IPS-20b (cell line): ENCODE results near the gene C1orf210.

Source experiments
- H3K27ac ChIP-seq: one replicate; pipeline ENCODE4 v1.5.1; 2013; ENCODE audit warnings: low read length
- H3K27me3 ChIP-seq: 2 replicates; pipeline ENCODE4 v1.6.1; 2013; ENCODE audit warnings: mild to moderate bottlenecking, low read length, inconsistent platforms; ENCODE audit not compliant: insufficient read depth
- H3K36me3 ChIP-seq: 2 replicates; pipeline ENCODE4 v1.6.1; 2013; ENCODE audit warnings: low read depth, mild to moderate bottlenecking, inconsistent platforms, low read length, moderate library complexity; ENCODE audit not compliant: insufficient read depth
- H3K4me1 ChIP-seq: 2 replicates; pipeline ENCODE4 v1.6.1; 2013; ENCODE audit warnings: mild to moderate bottlenecking, control low read depth, inconsistent platforms, low read length, moderate library complexity; ENCODE audit not compliant: insufficient read depth
- H3K4me3 ChIP-seq: 2 replicates; pipeline ENCODE4 v1.5.1; 2013; ENCODE audit warnings: mild to moderate bottlenecking, low read length, inconsistent platforms
- H3K9ac ChIP-seq: 2 replicates; pipeline ENCODE4 v1.6.1; 2013; ENCODE audit warnings: low read depth, mild to moderate bottlenecking, inconsistent platforms, low read length, moderate library complexity
- H3K9me3 ChIP-seq: 2 replicates; pipeline ENCODE4 v1.6.1; 2013; ENCODE audit warnings: mild to moderate bottlenecking, low read depth, low read length, inconsistent platforms; ENCODE audit not compliant: insufficient read depth

Gene C1orf210

DNA sequence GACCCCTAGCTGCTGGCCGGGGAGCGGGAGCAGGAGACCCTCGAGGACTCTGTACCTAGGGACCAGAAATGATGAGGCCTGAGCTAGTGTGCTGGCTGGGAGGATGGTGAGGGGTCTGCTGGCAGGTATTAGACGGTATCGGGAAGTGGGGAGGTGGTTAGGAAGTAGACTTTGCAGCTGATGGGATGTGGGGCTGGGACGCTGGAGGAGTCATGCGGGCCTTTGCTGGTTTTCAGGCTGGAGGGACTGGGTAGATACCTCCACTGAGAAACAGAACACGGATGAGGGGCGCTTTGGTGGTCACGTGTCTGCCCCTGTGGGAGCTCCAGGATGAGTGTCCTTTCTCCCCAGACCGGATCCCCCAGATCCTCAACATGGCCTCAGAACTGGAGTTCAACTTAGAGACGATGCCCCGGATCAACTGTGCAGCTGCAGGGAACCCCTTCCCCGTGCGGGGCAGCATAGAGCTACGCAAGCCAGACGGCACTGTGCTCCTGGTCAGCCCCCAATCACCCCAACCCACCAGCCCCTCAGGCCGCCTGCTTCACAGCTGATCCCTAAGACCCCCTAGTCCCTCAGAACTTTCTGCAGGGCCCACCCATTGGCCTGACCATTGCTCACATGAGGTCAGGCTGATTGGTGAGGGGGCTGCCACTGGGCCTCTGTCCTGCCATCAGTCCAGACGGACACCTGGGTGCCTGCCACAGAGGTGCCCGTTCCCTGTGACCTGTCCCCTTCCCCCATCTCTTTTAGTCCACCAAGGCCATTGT, 23.4 kb upstream of the C1orf210 start:
- Histone ChIP-seq H3K27me3 (no peaks in the 10 kb centered on the region), H3K9ac (no peak overlapping the region), H3K4me3 (no peak overlapping the region), H3K4me1 (no peaks in the 10 kb centered on the region), H3K9me3 (no peaks in the 10 kb centered on the region), H3K27ac (no peak overlapping the region), H3K36me3 (no peaks in the 10 kb centered on the region)

DNA sequence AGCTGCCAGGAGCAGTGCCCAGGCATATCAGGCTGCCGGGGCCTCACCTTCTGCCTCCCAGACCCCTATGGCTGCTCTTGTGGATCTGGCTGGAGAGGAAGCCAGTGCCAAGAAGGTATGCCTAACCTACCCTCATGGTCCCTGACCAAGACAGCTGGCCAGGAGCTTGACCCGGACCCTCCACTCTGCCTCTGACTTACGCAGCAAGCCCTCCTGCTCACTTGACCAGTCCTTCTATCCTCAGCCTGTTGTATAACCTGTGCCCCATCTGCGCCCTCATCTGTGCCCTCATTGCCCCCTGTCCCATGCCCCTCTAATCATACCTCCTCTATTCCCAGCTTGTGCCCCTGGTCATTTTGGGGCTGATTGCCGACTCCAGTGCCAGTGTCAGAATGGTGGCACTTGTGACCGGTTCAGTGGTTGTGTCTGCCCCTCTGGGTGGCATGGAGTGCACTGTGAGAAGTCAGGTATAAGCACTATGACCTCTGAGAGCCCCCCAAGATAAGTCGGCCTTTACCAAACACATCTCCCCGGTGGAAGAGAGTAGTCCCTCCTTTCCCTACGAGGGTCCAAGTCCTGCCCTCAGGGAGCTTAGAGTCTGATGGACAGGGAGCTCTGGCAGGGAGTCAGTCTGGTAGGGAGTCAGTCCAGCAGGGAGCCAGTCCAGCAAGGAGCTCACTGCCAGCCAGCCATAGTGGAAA, 22.2 kb upstream of the C1orf210 start:
- Histone ChIP-seq H3K4me1 (no peaks in the 10 kb centered on the region), H3K36me3 (no peaks in the 10 kb centered on the region), H3K9ac (no peak overlapping the region), H3K9me3 (no peaks in the 10 kb centered on the region), H3K27ac (no peak overlapping the region), H3K27me3 (no peaks in the 10 kb centered on the region), H3K4me3 (no peak overlapping the region)

DNA sequence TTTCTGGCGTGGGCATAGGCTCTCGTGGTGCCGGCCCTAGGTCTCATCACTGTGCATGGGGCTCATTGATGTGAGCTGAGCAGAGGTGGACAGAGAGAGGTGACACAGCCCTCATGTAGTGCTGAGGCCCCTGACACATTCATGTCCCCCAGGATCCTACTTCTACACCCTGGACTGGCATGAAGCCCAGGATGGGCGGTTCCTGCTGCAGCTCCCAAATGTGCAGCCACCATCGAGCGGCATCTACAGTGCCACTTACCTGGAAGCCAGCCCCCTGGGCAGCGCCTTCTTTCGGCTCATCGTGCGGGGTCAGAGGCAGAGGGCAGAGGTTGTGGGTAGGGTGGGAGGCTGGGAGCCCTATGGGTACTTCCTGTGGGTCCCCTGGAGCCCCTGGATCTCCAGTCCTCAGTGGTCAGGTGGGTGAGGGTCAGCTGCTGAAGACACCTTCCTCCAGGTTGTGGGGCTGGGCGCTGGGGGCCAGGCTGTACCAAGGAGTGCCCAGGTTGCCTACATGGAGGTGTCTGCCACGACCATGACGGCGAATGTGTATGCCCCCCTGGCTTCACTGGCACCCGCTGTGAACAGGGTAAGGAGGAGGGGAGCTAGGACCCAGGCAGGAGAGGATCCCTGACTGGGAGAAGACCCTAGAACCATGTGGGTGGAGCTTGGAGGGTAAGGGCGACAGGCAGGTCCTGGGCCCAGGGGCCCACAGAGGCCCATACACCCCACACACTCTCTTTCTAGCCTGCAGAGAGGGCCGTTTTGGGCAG, 21.5 kb upstream of the C1orf210 start:
- H3K9me3 ChIP-seq, result no peaks in the 10 kb centered on the region
- no peaks in the 10 kb centered on the region for H3K27me3 ChIP-seq
- no peak overlapping the region for H3K9ac ChIP-seq
- H3K4me3 ChIP-seq, result no peak overlapping the region
- no peak overlapping the region for H3K27ac ChIP-seq
- no peaks in the 10 kb centered on the region for H3K36me3 ChIP-seq
- H3K4me1 ChIP-seq, result no peaks in the 10 kb centered on the region

DNA sequence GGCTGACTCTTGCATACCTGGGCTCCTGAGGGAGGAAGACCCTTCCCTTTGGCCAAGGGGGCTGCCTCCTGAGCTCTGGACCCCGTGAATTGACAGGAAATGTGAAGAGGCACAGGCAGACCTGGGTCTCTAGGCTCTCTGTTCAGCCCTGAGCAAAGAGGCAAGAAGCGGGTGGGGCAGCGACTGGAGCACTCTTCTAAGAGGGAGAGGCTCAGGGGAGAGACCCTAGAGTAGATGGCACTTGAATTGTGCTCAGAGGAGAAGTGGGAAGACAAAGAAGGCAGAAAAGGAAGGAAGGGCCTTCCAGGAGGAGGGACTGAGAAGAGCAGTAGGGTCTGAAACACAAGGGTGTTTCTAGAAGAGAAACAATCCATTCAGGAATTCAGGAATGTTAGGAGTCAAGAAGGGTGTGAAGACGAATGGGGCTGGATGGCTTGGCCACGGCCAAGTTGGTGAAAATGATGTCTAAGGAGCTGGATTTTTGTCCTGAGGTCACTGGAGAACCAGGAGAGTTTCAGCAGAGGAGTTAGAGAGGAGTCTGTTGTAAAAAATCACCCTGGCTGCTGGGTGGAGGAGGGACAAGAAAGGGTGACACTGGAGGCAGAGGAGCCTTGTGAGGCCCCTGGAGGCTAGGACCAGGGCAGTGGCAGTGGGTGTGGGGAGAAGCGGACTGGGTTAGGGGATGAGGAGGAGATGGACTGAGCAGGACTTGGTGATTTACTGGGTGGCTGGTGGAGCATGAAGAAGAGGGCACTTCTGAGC, 20.7 kb upstream of the C1orf210 start:
- Histone ChIP-seq H3K4me3 (no peak overlapping the region), H3K36me3 (no peaks in the 10 kb centered on the region), H3K27me3 (no peaks in the 10 kb centered on the region), H3K27ac (no peak overlapping the region), H3K9ac (no peak overlapping the region), H3K4me1 (no peaks in the 10 kb centered on the region), H3K9me3 (no peaks in the 10 kb centered on the region)

DNA sequence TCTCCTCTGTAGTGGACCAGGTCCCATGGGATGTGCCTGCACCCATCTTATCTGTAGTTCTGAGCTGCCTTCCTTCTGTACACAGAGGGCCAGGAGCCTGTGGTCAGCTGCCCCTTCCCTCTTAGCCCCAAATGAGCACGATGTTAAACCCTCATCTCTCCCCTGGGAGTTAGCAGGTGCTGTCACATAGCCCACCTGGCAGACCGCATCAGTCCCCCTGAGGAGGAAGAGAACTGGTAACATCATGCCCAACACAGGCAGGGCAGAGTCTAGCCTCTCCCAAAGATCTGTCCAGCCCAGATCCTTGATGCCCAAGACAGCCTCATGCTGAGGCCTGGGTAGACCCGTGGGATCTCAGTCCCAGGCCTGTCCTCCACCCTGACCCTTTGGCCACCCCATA, 20.1 kb upstream of the C1orf210 start:
- H3K27ac ChIP-seq, result no peak overlapping the region
- no peaks in the 10 kb centered on the region for H3K4me1 ChIP-seq
- H3K36me3 ChIP-seq, result no peaks in the 10 kb centered on the region
- H3K9ac ChIP-seq, result no peak overlapping the region
- H3K9me3 ChIP-seq, result no peaks in the 10 kb centered on the region
- no peak overlapping the region for H3K4me3 ChIP-seq
- H3K27me3 ChIP-seq, result no peaks in the 10 kb centered on the region

DNA sequence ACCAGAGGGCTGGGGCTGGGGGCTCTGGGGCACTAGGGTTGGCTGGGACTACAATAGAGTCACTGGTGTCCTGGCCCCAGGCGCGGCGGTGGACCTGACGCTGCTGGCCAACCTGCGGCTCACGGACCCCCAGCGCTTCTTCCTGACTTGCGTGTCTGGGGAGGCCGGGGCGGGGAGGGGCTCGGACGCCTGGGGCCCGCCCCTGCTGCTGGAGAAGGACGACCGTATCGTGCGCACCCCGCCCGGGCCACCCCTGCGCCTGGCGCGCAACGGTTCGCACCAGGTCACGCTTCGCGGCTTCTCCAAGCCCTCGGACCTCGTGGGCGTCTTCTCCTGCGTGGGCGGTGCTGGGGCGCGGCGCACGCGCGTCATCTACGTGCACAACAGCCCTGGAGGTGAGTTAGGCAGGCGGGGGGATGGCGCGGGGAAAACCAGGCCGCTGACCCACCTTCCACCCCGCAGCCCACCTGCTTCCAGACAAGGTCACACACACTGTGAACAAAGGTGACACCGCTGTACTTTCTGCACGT, 19.5 kb upstream of the C1orf210 start:
- Histone ChIP-seq H3K27ac (no peak overlapping the region), H3K4me3 (no peak overlapping the region), H3K27me3 (no peaks in the 10 kb centered on the region), H3K9ac (no peak overlapping the region), H3K36me3 (no peaks in the 10 kb centered on the region), H3K9me3 (no peaks in the 10 kb centered on the region), H3K4me1 (no peaks in the 10 kb centered on the region)

DNA sequence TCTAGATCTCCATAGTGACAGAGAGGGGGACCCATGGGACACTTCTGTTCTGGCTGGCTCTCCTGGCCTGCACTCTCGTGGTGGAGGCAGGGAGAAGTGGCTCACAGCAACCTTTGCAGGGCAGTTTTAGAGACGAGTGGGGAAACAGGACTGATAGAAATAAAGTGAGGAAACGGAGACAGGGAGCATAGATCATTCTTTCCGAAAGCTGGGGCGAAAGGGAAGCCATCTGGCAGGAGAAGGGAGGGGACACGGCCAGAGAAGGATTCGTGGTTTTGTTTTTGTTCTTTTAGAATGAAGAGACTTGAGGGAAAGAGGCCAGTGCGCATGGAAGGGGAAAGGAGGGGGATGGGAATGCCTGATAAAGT, 18.9 kb upstream of the C1orf210 start:
- Histone ChIP-seq H3K4me1 (no peaks in the 10 kb centered on the region), H3K9me3 (no peaks in the 10 kb centered on the region), H3K27me3 (no peaks in the 10 kb centered on the region), H3K4me3 (no peak overlapping the region), H3K27ac (no peak overlapping the region), H3K9ac (no peak overlapping the region), H3K36me3 (no peaks in the 10 kb centered on the region)

DNA sequence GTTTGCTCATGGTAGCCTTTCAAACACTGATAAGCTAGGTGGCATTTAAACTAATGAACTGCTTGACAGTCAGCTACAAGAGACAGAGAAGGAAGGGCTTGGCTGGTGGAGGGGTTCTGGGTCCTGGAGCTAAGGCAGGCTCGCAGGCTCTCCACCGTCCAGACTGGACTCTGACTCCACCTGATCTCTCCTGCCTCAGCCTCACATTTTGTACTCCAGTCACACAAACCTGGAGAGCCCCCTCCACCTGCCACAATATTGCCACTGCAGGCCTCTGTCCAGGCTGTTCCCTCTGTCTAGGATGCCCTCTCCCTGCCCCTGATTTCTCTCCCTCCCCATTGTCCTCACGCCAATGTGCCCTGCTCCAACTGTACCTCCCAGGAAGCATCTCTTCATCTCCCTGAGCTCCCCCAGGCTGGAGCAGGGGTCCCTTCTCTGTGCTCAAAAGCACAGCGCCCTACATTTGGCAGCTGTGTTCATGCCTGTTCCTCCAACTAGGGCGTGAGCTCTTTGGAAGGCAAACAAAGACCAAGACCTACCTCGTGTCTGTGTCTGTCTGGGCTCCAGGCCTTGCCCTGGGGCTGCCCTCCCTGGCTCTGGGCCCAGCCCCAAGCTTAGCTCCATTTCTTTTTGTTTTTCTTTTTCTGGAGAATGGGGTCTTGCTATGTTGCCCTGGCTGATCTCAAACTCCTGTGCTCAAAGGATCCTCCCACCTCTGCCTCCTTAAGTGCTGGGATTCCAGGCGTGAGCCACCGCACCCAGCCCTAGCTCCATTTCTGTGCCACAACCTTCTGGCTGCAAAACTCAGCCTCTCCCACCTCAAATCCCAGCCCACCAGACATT, 18.3 kb upstream of the C1orf210 start:
- no peaks in the 10 kb centered on the region for H3K36me3 ChIP-seq
- no peak overlapping the region for H3K9ac ChIP-seq
- no peaks in the 10 kb centered on the region for H3K9me3 ChIP-seq
- no peak overlapping the region for H3K4me3 ChIP-seq
- H3K4me1 ChIP-seq, result no peaks in the 10 kb centered on the region
- no peaks in the 10 kb centered on the region for H3K27me3 ChIP-seq
- no peak overlapping the region for H3K27ac ChIP-seq

DNA sequence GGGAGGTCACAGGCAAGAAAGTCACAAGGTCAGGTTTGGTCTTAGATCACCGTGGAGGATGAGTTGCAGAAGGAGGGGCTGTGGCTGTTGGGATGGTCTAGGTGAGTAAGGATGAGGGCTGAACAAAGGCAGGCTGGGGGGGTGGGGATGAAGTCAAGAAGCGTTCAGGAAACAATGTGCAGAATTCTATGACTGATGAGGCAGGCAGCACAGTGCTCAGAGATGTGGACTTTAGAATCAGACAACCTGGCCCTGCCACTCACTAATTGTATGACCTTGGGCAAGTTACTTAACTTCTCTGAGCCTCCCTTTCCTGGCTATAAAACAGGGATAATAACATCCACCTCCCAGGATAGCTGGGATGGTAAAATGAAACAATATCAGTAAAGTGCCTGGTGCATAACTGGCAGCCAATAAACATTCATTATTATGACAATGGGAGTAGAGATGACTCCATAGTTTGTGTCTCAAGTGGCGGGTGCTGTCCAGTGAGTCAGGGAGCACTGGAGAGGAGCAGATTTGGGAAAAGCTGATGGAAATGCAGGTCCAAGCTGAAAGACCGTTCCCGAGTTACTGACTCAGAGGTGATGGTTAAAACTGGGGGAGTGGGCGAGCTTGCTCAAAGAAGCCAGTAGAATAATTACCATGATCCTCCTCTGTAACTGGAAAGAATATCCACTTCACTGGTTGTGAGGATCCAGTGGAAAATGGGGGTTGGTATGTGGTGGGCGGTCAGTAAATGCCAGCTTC, 17.5 kb upstream of the C1orf210 start:
- Histone ChIP-seq H3K4me3 (no peak overlapping the region), H3K9ac (no peak overlapping the region), H3K9me3 (no peaks in the 10 kb centered on the region), H3K27me3 (no peaks in the 10 kb centered on the region), H3K4me1 (no peaks in the 10 kb centered on the region), H3K27ac (no peak overlapping the region), H3K36me3 (no peaks in the 10 kb centered on the region)

DNA sequence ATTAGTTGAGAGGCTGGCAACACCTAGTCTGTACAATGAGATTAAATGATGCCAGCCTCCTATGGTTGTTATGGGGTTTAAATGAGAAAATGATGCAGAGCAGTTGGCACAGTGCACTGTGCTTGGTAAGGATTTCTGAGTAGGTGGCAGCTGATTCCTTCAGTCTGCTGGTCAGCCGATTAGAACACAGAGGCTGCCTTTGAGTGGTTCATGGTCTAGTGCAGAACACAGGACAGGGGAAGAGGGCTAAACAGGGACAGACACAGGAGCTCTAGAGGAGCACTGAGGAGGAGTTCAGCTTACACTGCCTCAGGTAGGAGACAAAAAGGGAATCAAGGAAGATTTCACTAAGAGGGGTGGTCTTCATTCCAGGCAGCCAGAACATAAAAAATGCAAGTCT, 16.8 kb upstream of the C1orf210 start:
- H3K4me1 ChIP-seq, result peaks cover 3% of the 10 kb centered on the region; the same call in 1 of the 2 replicates
- H3K27ac ChIP-seq, result no peak overlapping the region
- H3K27me3 ChIP-seq, result no peaks in the 10 kb centered on the region

More for the DNA sequence above, 16.8 kb upstream of the C1orf210 start:
- Histone ChIP-seq H3K9ac (no peak overlapping the region), H3K4me3 (no peak overlapping the region), H3K9me3 (no peaks in the 10 kb centered on the region), H3K36me3 (no peaks in the 10 kb centered on the region)
